GM19438 (cell line): ENCODE data around the gene DONSON.

ENCODE experiments used
- ATAC-seq: cut with Tn5 transposase; IDR thresholded peaks from one replicate; pipeline ENCODE4 v1.9.1; 2021; ENCODE audit warnings: low read depth; ENCODE audit not compliant: unreplicated experiment

Gene DONSON

GRCh38 chr21:33562389-33562788 is 26.1 kb downstream of the DONSON start:
- no peak for ATAC-seq

GRCh38 chr21:33561373-33561772 is 27.1 kb downstream of the DONSON start:
- ATAC-seq = no peak

- no peak for ATAC-seq
Observed at GRCh38 chr21:33560965-33561364, 27.5 kb downstream of the DONSON start.

- ATAC-seq = no peak
Observed at GRCh38 chr21:33559813-33560212, 28.7 kb downstream of the DONSON start.

- no peak for ATAC-seq
Observed at GRCh38 chr21:33558777-33559421, 29.6 kb downstream of the DONSON start.

GRCh38 chr21:33557447-33557846 is 31.0 kb downstream of the DONSON start:
- ATAC-seq = no peak

GRCh38 chr21:33554982-33555344 is 33.5 kb downstream of the DONSON start:
- no peak for ATAC-seq

GRCh38 chr21:33554236-33554981 is 34.1 kb downstream of the DONSON start:
- no peak for ATAC-seq

- no peak for ATAC-seq
Observed at GRCh38 chr21:33552999-33553598, 35.4 kb downstream of the DONSON start.

GRCh38 chr21:33552093-33552998 is 36.1 kb downstream of the DONSON start:
- no peak for ATAC-seq

GRCh38 chr21:33551664-33552063 is 36.8 kb downstream of the DONSON start:
- no peak for ATAC-seq

- ATAC-seq = no peak
Observed at GRCh38 chr21:33550772-33551660, 37.5 kb downstream of the DONSON start.

GRCh38 chr21:33549848-33550771 is 38.4 kb downstream of the DONSON start:
- ATAC-seq = no peak

GRCh38 chr21:33546086-33546485 is 42.4 kb downstream of the DONSON start:
- no peak for ATAC-seq

GRCh38 chr21:33544451-33545195 is 43.9 kb downstream of the DONSON start:
- ATAC-seq = no peak

- peak; percentile 14 for ATAC-seq
Observed at GRCh38 chr21:33543505-33544129, 44.9 kb downstream of the DONSON start.

GRCh38 chr21:33542640-33543504 is 45.6 kb downstream of the DONSON start, which contains the start of gene SON:
Gene SON (plus strand): TSS chr21:33543038. CDS start chr21:33543093, 55 bp downstream.
- ATAC-seq = peak; percentile 93
